ENCODE data around the gene TMCC1. TPM values are rescaled to one million over a fixed set of nuclear protein-coding genes. Genes with fewer than 3 reads are reported as not detected.
"Not testable (repeated sequence)": the region's sequence is repeated elsewhere in the genome, so short reads cannot be mapped to it uniquely, and the experiment has no call there.

The TMCC1 gene
- total RNA-seq, 1 donor from 2014 or later: 22.4 TPM

DNA sequence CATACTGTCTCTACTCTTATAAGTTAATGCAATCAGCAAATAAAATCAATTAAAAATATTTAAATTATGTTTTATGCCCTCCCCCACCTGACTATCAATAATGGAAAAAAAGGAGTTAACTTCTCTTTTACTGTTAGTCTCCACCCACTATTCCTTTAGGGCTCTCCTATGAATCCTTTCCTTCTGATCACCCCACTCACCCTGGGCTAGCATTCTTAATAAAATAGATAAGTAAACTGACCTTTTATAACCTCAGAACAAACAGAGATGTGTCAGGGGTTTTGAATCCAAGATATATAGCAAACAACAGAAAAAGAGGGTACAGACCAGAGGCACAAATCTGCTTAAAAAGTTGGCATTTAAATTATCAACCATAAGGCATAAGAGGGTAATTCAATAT is 171.0 kb downstream of the TMCC1 start:
- no peak overlapping the region for H3K4me3 Mint-ChIP-seq
- no peak overlapping the region for H3K27ac Mint-ChIP-seq
- intact Hi-C loops (cut with micrococcal nuclease): no loop called here
- no peaks in the 10 kb centered on the region for H3K36me3 Mint-ChIP-seq (ENCODE audit: low read depth)
- no peak for DNase-seq (ENCODE audit: low spot score)
- H3K9me3 Mint-ChIP-seq: no peaks in the 10 kb centered on the region
- H3K27me3 Mint-ChIP-seq (ENCODE audit: insufficient read depth): peaks cover 2% of the 10 kb centered on the region
- no peaks in the 10 kb centered on the region for H3K4me1 Mint-ChIP-seq (ENCODE audit: low read depth)

DNA sequence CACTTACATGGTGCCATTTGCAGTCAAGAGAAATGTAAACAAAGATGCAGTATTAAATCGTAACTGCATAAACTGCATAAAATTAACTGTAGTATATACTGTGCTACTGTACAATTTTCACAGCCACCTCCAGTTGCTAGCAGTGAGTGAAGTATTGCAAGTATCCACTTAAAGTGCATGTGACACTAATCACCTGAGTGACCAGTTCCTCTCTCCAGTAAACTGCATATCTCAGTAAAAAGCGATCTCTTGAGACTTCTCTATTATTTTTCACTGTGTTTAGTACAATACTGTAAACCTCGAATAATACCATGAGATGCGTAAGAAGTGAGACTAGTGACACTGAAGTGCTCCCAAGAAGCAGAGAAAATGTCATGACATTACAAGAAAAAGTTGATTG is 175.3 kb downstream of the TMCC1 start:
- no peaks in the 10 kb centered on the region for H3K4me1 Mint-ChIP-seq (ENCODE audit: low read depth)
- no peak for DNase-seq (ENCODE audit: low spot score)
- H3K27me3 Mint-ChIP-seq (ENCODE audit: insufficient read depth): no peaks in the 10 kb centered on the region
- H3K36me3 Mint-ChIP-seq (ENCODE audit: low read depth): no peaks in the 10 kb centered on the region
- no peaks in the 10 kb centered on the region for H3K9me3 Mint-ChIP-seq
- no peak overlapping the region for H3K27ac Mint-ChIP-seq
- intact Hi-C loops (cut with micrococcal nuclease): no loop called here
- H3K4me3 Mint-ChIP-seq: no peak overlapping the region

DNA sequence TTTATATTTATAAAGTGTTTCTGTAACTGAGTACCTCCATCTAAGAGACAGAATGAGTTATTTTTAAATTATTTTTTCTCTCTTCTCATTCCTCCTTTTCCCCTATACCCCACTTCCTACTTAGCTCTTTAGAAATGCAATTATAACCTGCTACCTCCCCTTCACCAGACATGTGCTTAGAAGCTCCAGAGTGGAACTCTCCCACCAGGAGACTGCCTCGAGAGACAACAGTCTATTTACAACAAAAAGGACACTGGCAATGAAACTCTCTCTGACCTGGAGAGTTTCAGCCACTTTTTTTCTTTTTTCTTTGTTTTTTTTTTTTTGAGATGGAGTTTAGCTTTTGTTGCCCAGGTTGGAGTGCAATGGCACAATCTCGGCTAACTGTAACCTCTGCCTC is 177.7 kb downstream of the TMCC1 start:
- H3K36me3 Mint-ChIP-seq (ENCODE audit: low read depth): no peaks in the 10 kb centered on the region
- H3K27ac Mint-ChIP-seq: no peak overlapping the region
- H3K9me3 Mint-ChIP-seq: no peaks in the 10 kb centered on the region
- no peak overlapping the region for H3K4me3 Mint-ChIP-seq
- no peaks in the 10 kb centered on the region for H3K27me3 Mint-ChIP-seq (ENCODE audit: insufficient read depth)
- no peaks in the 10 kb centered on the region for H3K4me1 Mint-ChIP-seq (ENCODE audit: low read depth)
- intact Hi-C loops (cut with micrococcal nuclease): no loop called here
- no peak for DNase-seq (ENCODE audit: low spot score)

DNA sequence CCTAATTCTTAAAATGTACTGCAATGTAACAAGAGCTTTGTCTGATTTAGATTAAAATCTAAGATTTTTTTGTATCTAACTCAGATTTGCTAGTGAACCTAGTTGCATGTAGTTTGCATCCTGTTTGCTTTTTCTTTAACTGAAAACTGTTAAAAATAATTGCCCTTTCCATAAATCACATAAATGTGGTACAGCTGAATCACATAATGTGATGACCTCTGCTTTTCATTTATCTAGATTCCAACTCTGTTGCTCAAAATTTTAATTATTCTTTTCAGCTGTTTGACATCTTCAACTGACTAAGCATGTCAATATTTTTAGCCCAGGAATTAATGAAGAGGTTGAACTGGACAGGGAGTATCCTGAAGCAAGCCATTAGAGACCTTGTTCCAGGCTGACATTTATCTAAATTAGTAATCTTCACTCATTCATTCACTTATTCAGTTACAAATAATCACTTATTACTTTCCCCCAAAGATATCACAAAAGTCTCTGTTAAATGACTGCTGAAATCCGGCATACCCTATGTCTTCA is 185.1 kb downstream of the TMCC1 start:
- Mint-ChIP-seq H3K4me3 (no peak overlapping the region), H3K4me1 (ENCODE audit: low read depth) (no peaks in the 10 kb centered on the region), H3K9me3 (no peaks in the 10 kb centered on the region), H3K36me3 (ENCODE audit: low read depth) (no peaks in the 10 kb centered on the region), H3K27me3 (ENCODE audit: insufficient read depth) (no peaks in the 10 kb centered on the region), H3K27ac (no peak overlapping the region)
- DNase-seq (ENCODE audit: low spot score): no peak
- intact Hi-C loops (cut with micrococcal nuclease): no loop called here

DNA sequence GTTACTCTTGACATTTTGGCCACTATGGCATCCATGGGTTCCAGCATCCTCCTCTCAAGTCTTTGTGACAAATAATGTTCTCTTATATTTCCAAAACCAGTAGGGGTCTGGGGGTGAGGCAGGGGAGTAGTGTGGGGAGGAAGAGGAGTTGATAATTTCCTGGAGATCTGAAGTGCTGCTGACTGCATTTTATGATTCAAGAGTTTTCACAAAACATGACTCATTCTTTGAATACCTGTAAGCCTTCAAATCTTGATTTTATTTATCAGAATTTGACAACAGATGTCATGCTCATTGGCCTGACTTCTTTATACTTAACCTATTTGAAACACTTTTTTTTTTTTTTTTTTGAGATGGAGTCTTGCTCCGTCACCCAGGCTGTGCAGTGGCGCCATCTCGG is 188.2 kb downstream of the TMCC1 start:
- H3K4me3 Mint-ChIP-seq: no peak overlapping the region
- no peak overlapping the region for H3K27ac Mint-ChIP-seq
- no peaks in the 10 kb centered on the region for H3K4me1 Mint-ChIP-seq (ENCODE audit: low read depth)
- no peaks in the 10 kb centered on the region for H3K27me3 Mint-ChIP-seq (ENCODE audit: insufficient read depth)
- DNase-seq (ENCODE audit: low spot score): no peak
- intact Hi-C loops (cut with micrococcal nuclease): no loop called here
- no peaks in the 10 kb centered on the region for H3K36me3 Mint-ChIP-seq (ENCODE audit: low read depth)
- H3K9me3 Mint-ChIP-seq: no peaks in the 10 kb centered on the region

DNA sequence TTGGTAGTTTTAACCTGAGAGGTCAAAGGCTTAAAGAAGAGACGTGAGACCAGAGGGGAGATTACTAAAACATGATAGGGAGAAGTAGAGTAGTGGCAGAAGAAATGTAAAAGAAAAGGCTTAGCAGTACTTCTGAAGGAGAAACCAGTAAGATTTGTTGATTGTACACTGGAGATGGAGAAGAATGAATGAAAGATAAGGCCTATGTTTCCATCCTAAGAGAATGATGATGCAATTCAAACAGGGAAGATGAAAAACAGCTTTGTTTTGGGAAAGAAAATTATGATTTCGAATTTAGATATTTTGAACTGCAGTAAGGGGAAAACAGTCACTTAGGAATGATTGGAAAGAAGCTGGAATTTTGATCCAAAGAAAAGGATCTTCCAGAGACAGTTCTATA is 189.6 kb downstream of the TMCC1 start:
- H3K27me3 Mint-ChIP-seq (ENCODE audit: insufficient read depth): no peaks in the 10 kb centered on the region
- H3K9me3 Mint-ChIP-seq: no peaks in the 10 kb centered on the region
- intact Hi-C loops (cut with micrococcal nuclease): no loop called here
- H3K27ac Mint-ChIP-seq: no peak overlapping the region
- H3K4me1 Mint-ChIP-seq (ENCODE audit: low read depth): no peaks in the 10 kb centered on the region
- DNase-seq (ENCODE audit: low spot score): no peak
- H3K36me3 Mint-ChIP-seq (ENCODE audit: low read depth): no peaks in the 10 kb centered on the region
- no peak overlapping the region for H3K4me3 Mint-ChIP-seq

DNA sequence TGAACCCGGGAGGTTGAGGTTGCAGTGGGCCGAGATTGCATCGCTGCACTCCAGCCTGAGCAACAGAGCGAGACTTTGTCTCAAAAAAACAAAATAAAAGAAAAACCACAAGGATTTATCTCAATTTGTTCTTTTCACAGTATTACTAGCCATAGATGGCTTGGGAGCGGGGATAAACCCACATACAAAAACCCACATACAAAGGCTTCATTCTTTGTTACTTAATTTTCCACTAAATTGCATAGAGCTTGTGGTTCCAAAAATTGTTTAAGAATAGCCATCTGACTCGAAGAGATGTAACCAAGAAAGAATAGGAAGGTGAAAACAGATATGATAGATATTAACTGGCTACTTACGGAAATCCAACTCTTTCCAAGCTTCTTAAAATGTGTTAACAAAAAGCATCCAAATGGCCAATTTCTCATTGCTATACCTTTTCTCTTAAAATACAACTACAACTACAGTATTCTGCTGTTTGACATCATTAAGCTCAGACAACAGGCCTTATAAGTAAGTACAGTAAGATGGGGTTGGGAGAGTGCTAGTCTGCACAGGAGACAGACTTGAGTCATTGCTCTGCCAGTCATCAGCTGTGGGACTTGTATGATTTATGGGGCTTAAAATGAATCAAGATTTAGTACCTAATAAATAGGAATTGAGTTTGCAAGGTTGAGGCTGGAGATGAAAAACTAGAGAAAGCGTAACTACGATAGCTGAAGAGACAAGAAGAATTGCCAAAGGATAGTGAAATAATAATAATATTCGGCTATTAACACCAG is 190.4 kb downstream of the TMCC1 start:
- intact Hi-C loops (cut with micrococcal nuclease): no loop called here
- H3K9me3 Mint-ChIP-seq: no peaks in the 10 kb centered on the region
- no peaks in the 10 kb centered on the region for H3K27me3 Mint-ChIP-seq (ENCODE audit: insufficient read depth)
- no peaks in the 10 kb centered on the region for H3K4me1 Mint-ChIP-seq (ENCODE audit: low read depth)
- no peak overlapping the region for H3K4me3 Mint-ChIP-seq
- no peak for DNase-seq (ENCODE audit: low spot score)
- no peak overlapping the region for H3K27ac Mint-ChIP-seq
- H3K36me3 Mint-ChIP-seq (ENCODE audit: low read depth): no peaks in the 10 kb centered on the region

DNA sequence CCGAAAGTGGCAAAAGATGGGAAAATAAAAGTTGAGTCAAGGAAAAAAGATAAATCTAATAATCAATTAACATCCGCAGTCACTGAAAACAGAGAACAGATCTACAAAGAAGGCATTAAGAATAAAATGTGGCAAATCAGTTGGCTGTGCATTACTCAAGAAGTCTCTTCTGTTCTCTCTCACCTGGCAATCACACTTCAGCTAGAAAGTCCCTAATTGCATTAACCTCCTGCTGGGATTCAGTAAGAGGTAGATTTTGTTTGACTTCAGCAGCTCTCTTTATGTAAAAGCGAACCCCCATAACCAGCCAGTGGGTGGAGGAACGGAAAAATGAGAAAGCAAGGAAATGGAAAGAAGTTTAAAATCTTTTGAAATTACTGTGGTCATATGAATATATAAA is 192.3 kb downstream of the TMCC1 start:
- Mint-ChIP-seq H3K27me3 (ENCODE audit: insufficient read depth) (no peaks in the 10 kb centered on the region), H3K27ac (no peak overlapping the region), H3K9me3 (no peaks in the 10 kb centered on the region), H3K4me1 (ENCODE audit: low read depth) (no peaks in the 10 kb centered on the region), H3K36me3 (ENCODE audit: low read depth) (no peaks in the 10 kb centered on the region), H3K4me3 (no peak overlapping the region)
- no peak for DNase-seq (ENCODE audit: low spot score)
- intact Hi-C loops (cut with micrococcal nuclease): no loop called here

DNA sequence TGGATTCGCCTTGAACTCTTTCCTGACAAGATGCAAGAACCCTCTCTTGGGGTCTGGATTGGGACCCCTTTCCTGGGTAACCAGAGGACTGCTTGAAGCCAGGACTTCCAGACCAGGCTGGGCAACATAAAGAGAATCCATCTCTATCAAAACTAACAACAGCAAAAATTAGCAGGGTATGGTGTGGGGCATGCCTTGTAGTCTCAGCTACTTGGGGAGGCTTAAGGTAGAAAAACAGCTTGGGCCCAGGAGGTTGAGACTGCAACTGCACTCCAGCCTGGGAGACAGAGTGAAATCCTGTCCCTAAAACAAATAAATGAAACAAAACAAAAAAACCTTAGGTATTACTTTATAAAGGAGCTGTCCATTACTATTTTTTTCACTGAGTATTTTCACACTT is 193.9 kb downstream of the TMCC1 start:
- Mint-ChIP-seq H3K27me3 (ENCODE audit: insufficient read depth) (no peaks in the 10 kb centered on the region), H3K4me3 (no peak overlapping the region), H3K4me1 (ENCODE audit: low read depth) (no peaks in the 10 kb centered on the region), H3K27ac (no peak overlapping the region), H3K9me3 (no peaks in the 10 kb centered on the region), H3K36me3 (ENCODE audit: low read depth) (no peaks in the 10 kb centered on the region)
- no peak for DNase-seq (ENCODE audit: low spot score)
- intact Hi-C loops (cut with micrococcal nuclease): no loop called here

DNA sequence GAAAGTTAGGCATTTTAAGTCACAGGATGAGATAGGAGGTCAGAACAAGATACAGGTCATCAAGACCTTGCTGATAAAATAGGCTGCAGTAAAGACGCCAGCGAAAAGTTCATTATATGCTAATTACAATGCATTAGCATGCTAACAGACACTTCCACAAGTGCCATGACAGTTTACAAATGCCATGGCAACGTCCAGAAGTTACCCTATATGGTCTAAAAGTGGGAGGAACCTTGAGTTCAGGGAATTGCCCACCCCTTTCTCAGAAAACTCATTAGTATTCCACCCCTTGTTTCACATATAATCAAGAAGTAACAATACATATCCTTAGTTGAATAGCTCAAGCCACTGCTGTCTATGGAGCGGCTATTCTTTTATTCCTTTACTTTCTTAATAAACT is 194.3 kb downstream of the TMCC1 start:
- H3K9me3 Mint-ChIP-seq: no peaks in the 10 kb centered on the region

DNA sequence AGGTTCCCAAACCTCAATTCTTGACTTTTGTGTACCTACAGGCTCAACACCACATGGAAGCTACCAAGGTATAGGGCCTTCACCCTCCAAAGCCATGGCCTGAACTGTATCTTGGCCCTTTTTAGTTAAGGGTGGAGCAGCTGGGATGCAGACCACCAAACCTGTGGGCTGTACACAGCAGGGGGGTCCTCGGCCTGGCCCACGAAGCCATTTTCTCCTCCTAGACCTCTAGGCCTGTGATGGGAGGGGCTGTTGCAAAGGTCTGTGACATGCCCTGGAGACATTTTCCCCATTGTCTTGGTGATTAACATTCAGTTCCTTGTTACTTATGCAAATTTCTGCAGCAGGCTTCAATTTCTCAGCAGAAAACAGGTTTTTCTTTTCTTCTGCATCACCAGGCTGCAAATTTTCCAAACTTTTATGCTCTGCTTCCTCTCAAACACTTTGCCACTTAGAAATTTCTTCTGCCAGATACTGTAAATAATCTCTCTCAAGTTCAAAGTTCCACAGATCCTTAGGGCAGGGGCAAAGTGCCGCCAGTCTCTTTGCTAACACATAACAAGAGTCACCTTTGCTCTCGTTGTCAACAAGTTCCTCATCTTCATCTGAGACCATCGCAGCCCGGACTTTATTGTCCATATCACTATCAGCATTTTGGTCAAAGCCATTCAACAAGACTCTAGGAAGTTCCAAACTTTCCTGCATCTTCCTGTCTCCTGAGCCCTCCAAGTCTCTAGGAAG is 196.1 kb downstream of the TMCC1 start:
- H3K9me3 Mint-ChIP-seq: no peaks in the 10 kb centered on the region
- no peaks in the 10 kb centered on the region for H3K4me1 Mint-ChIP-seq (ENCODE audit: low read depth)
- H3K36me3 Mint-ChIP-seq (ENCODE audit: low read depth): no peaks in the 10 kb centered on the region
- no peak overlapping the region for H3K27ac Mint-ChIP-seq
- intact Hi-C loops (cut with micrococcal nuclease): no loop called here
- no peak overlapping the region for H3K4me3 Mint-ChIP-seq
- H3K27me3 Mint-ChIP-seq (ENCODE audit: insufficient read depth): no peaks in the 10 kb centered on the region
- DNase-seq (ENCODE audit: low spot score): no peak

More for the DNA sequence above, 194.3 kb downstream of the TMCC1 start:
- H3K27ac Mint-ChIP-seq: no peak overlapping the region
- no peak overlapping the region for H3K4me3 Mint-ChIP-seq
- no peaks in the 10 kb centered on the region for H3K36me3 Mint-ChIP-seq (ENCODE audit: low read depth)
- DNase-seq (ENCODE audit: low spot score): no peak
- no peaks in the 10 kb centered on the region for H3K4me1 Mint-ChIP-seq (ENCODE audit: low read depth)
- no peaks in the 10 kb centered on the region for H3K27me3 Mint-ChIP-seq (ENCODE audit: insufficient read depth)
- intact Hi-C loops (cut with micrococcal nuclease): no loop called here

DNA sequence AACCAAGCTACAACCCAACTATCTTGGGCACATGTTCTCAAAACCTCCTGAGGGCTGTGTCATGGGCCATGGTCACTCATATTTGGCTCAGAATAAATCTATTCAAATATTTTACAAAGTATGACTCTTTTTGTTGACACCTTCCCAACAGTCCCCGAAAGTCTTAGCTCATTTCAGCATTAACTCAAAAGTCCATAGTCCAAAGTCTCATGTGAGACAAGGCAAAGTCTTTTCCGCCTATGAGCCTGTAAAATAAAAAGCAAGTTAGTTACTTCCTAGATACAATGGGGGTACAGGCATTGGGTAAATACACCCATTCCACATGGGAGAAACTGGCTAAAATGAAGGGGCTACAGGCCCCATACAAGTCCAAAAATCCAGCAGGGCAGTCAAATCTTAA is 197.1 kb downstream of the TMCC1 start:
- H3K4me3 Mint-ChIP-seq; intact Hi-C loops (cut with micrococcal nuclease); H3K9me3 Mint-ChIP-seq; H3K36me3 Mint-ChIP-seq (ENCODE audit: low read depth); H3K27me3 Mint-ChIP-seq (ENCODE audit: insufficient read depth); H3K4me1 Mint-ChIP-seq (ENCODE audit: low read depth); H3K27ac Mint-ChIP-seq; DNase-seq (ENCODE audit: low spot score): not testable (repeated sequence)

DNA sequence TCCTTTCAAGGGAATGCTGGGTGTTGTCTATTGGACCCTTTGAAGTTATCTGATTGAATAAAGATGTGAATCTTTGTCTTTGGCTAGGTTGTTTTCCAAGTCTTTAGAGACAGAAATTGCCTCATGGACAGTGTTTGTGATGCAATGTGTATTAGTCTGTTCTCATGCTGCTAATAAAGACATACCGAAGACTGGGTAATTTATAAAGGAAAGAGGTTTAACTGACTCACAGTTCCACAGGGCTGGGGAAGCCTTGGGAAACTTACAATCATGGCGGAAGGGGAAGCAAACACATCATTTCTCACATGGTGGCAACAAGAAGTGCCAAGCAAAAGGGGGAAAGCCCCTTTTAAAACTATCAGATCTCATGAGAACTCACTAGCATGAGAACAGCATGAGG is 198.3 kb downstream of the TMCC1 start:
- H3K27ac Mint-ChIP-seq: no peak overlapping the region
- H3K9me3 Mint-ChIP-seq: no peaks in the 10 kb centered on the region
- DNase-seq (ENCODE audit: low spot score): no peak
- no peaks in the 10 kb centered on the region for H3K36me3 Mint-ChIP-seq (ENCODE audit: low read depth)
- H3K27me3 Mint-ChIP-seq (ENCODE audit: insufficient read depth): no peaks in the 10 kb centered on the region
- H3K4me1 Mint-ChIP-seq (ENCODE audit: low read depth): peaks cover 4% of the 10 kb centered on the region
- no peak overlapping the region for H3K4me3 Mint-ChIP-seq
- intact Hi-C loops (cut with micrococcal nuclease): no loop called here
